ENCODE measurements around the gene GSTA3. TPM values are rescaled to one million over a fixed set of nuclear protein-coding genes. Genes with fewer than 3 reads are reported as not detected.

Gene GSTA3
- total RNA-seq, 1 donor from 2014 or later: not detected

- Histone ChIP-seq H3K9me3 (no peaks in the 10 kb centered on the region), H3K27me3 (no peaks in the 10 kb centered on the region), H3K36me3 (no peaks in the 10 kb centered on the region), H3K27ac (no peak overlapping the region), H3K4me1 (no peaks in the 10 kb centered on the region), H3K4me3 (no peak overlapping the region)
- intact Hi-C loops (cut with DNase I): no loop called here
- no peak for TF ChIP-seq CTCF (IDR thresholded peaks at IDR 0.05)
- DNase-seq (ENCODE audit: low spot score in 2 of 2): no peak
Observed at GRCh38 chr6:52849137-52849536, 60.4 kb downstream of the GSTA3 start.

Other genes with a start within 250 kb of the GSTA3 start
- 11.9 TPM for gene TMEM14A, start 238.6 kb downstream of the GSTA3 start, total RNA-seq
- gene GSTA2, start 146.2 kb downstream of the GSTA3 start, total RNA-seq: not detected
- gene GSTA1, start 105.9 kb downstream of the GSTA3 start, total RNA-seq: 26.7 TPM
- not detected for gene GSTA5, start 68.9 kb downstream of the GSTA3 start, total RNA-seq
- 1.7 TPM for gene GSTA4, start 85.6 kb upstream of the GSTA3 start, total RNA-seq
- gene CILK1, start 152.1 kb upstream of the GSTA3 start, total RNA-seq: 8.4 TPM
- gene FBXO9, start 155.7 kb upstream of the GSTA3 start, total RNA-seq: 34.1 TPM
- not detected for gene GCM1, start 239.1 kb upstream of the GSTA3 start, total RNA-seq